ENCODE measurements around the gene ATF6. TPM values are rescaled to one million over a fixed set of nuclear protein-coding genes. Genes with fewer than 3 reads are reported as not detected.

Gene ATF6
- total and polyA plus RNA-seq, 2 donors (not counting 3 experiments of a cell fraction or from before 2014, with no cell fraction given), result 24.9 to 40.3 TPM

DNA sequence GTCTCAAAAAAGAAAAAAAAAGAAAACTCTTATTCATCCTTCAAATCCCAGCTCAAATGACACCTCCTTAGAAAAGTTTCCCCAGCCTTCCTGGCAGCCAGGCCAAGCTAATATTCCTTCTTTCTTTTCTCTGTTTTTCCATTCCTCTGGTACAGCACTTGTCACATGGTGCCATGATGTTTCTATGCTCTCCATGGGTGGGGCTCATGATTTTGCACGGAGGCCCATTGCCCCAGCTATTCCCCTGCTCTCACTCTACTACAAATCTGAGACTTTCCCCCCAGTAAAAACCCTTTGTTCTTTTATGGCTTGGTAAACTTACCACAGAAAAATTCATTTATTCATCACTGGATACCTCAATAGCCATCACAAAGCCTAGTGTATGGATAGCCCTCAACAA lies 231.0 kb downstream of the ATF6 start:
- no peaks in the 10 kb centered on the region for H3K9me1 ChIP-seq (replicated peaks; ENCODE audit: control insufficient read depth, extremely low read depth, insufficient read depth, low read length)
- H3K9me3 ChIP-seq (replicated peaks; ENCODE audit: control insufficient read depth, insufficient read depth, low read length), result no peaks in the 10 kb centered on the region
- H3K79me2 ChIP-seq (ENCODE audit: control insufficient read depth, insufficient read depth, low read length), result no peaks in the 10 kb centered on the region
- no peak overlapping the region for H3K9ac ChIP-seq (replicated peaks; ENCODE audit: extremely low read depth, insufficient read depth, low read length)
- no peak overlapping the region for H3K4me3 ChIP-seq (replicated peaks in 1 of 3; ENCODE audit: insufficient read depth in 1 of 3, low read depth in 1 of 3, low read length in 3 of 3)
- no peaks in the 10 kb centered on the region for H3K4me1 ChIP-seq (ENCODE audit: control insufficient read depth, extremely low read depth, insufficient read depth, low read length)
- no peaks in the 10 kb centered on the region for H4K20me1 ChIP-seq (replicated peaks; ENCODE audit: control insufficient read depth, extremely low read depth, insufficient read depth, low read length)
- CTCF ChIA-PET, result interaction anchor here (0.9 kb wide), 1 partner anchor 205 kb away, joined by 3 read pairs; no protein-coding TSS in a partner anchor
- no peak overlapping the region for H3K27ac ChIP-seq (ENCODE audit: insufficient read depth, low read depth, low read length)
- H3K27me3 ChIP-seq (ENCODE audit: control insufficient read depth in 2 of 2, insufficient read depth in 2 of 2, low read length in 2 of 2), result peaks cover 3 to 14% of the 10 kb centered on the region in 2 experiments
- FAIRE-seq (no peak), DNase-seq (ENCODE audit: low read depth, low spot score) (no peak)
- intact Hi-C loops (cut with micrococcal nuclease), result no loop called here
- TF ChIP-seq POLR2A (IDR thresholded peaks at IDR 0.05; ENCODE audit: low read depth, low read length) (no peak), FOS (IDR thresholded peaks at IDR 0.05; ENCODE audit: borderline replicate concordance, insufficient read depth, low read length) (no peak), MYC (IDR thresholded peaks at IDR 0.05; ENCODE audit: low read depth, low read length) (no peak), POLR2AphosphoS5 (IDR thresholded peaks at IDR 0.05; ENCODE audit: insufficient read depth, low read depth, low read length) (no peak), GATA2 (IDR thresholded peaks at IDR 0.05; ENCODE audit: insufficient read depth, insufficient read length, low read depth, low read length) (no peak), CTCF (IDR thresholded peaks at IDR 0.05; ENCODE audit: extremely low read depth in 1 of 2, insufficient read depth in 1 of 2, low read depth in 1 of 2, low read length in 2 of 2) (no peak), JUN (IDR thresholded peaks at IDR 0.05; ENCODE audit: borderline replicate concordance, insufficient read depth, insufficient read length, low read depth) (no peak), EZH2 (IDR thresholded peaks at IDR 0.05; ENCODE audit: borderline replicate concordance, low read depth, low read length, severe bottlenecking) (no peak)
- TF ChIP-seq, protein P1, sequence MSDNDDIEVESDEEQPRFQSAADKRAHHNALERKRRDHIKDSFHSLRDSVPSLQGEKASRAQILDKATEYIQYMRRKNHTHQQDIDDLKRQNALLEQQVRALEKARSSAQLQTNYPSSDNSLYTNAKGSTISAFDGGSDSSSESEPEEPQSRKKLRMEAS (IDR thresholded peaks at IDR 0.05; ENCODE audit: insufficient read depth, insufficient read length), result no peak
- no peak overlapping the region for H3K4me2 ChIP-seq (ENCODE audit: insufficient read depth, low read length)
- dilution Hi-C loops (cut with MboI; ENCODE audit: extremely low pct_ligation_motif_present, low sequenced_read_pairs), result no loop called here
- no TSS peak for BruUV-seq (replicated peaks)
- POLR2A ChIA-PET, result no interaction called here
- H3K36me3 ChIP-seq (ENCODE audit: control insufficient read depth in 2 of 2, extremely low read depth in 1 of 2, insufficient read depth in 2 of 2, low read length in 2 of 2), result no peaks in the 10 kb centered on the region
- H2AFZ ChIP-seq (ENCODE audit: low read depth, low read length), result no peak overlapping the region

Data from endothelial cell of umbilical vein (primary cell).